Nucleus accumbens (tissue), 56 donors: ENCODE results near the gene OCIAD1.
A peak's percentile ranks its signal among the peaks of the same experiment; 100 is the strongest.
"Not testable (repeated sequence)": the region's sequence is repeated elsewhere in the genome, so short reads cannot be mapped to it uniquely, and the experiment has no call there.

Experiments
- DNase-seq, 56 donors: peaks; one replicate each; lab custom pipeline; 2025; lab: John Stamatoyannopoulos, UW

OCIAD1 gene

GRCh38 chr4:48816297-48816696, 14.6 kb upstream of the OCIAD1 start:
- not testable (repeated sequence) for DNase-seq

- no peak for DNase-seq
These were observed 13.9 kb upstream of the OCIAD1 start for GRCh38 chr4:48816971-48817370.

GRCh38 chr4:48821431-48821830, 9.5 kb upstream of the OCIAD1 start:
- not testable (repeated sequence) for DNase-seq

- DNase-seq, result no peak
These were observed 3.3 kb upstream of the OCIAD1 start for GRCh38 chr4:48827622-48828021.

- no peak for DNase-seq
These were observed 693 bp downstream of the OCIAD1 start for GRCh38 chr4:48831532-48832030.

GRCh38 chr4:48832571-48832970, 1.7 kb downstream of the OCIAD1 start:
- DNase-seq, result no peak

GRCh38 chr4:48836658-48837057, 5.8 kb downstream of the OCIAD1 start:
- no peak for DNase-seq

GRCh38 chr4:48841045-48841827, 10.3 kb downstream of the OCIAD1 start:
- DNase-seq, result no peak

- no peak for DNase-seq
These were observed 14.0 kb downstream of the OCIAD1 start for GRCh38 chr4:48844843-48845242.

- DNase-seq, result not testable (repeated sequence)
These were observed 17.9 kb downstream of the OCIAD1 start for GRCh38 chr4:48848799-48849198.

- no peak for DNase-seq
These were observed 20.8 kb downstream of the OCIAD1 start for GRCh38 chr4:48851651-48852050.

GRCh38 chr4:48853604-48854394, 22.9 kb downstream of the OCIAD1 start:
- DNase-seq, result no peak

- no peak for DNase-seq
These were observed 23.5 kb downstream of the OCIAD1 start for GRCh38 chr4:48854395-48854683.

GRCh38 chr4:48854982-48855381, 24.1 kb downstream of the OCIAD1 start:
- no peak for DNase-seq

- DNase-seq, result no peak
These were observed 27.2 kb downstream of the OCIAD1 start for GRCh38 chr4:48858130-48858529.

- DNase-seq, result no peak
These were observed 31.1 kb downstream of the OCIAD1 start for GRCh38 chr4:48862038-48862437.

- DNase-seq, result no peak
These were observed 31.8 kb downstream of the OCIAD1 start for GRCh38 chr4:48862661-48863060.

- no peak for DNase-seq
These were observed 32.8 kb downstream of the OCIAD1 start for GRCh38 chr4:48863728-48864127.

GRCh38 chr4:48864696-48865095, 33.8 kb downstream of the OCIAD1 start:
- not testable (repeated sequence) for DNase-seq

- peak in 7 of 56 donors; percentile 1 to 19 (median 7) for DNase-seq
These were observed 47.1 kb downstream of the OCIAD1 start for GRCh38 chr4:48877827-48878535.
